ENCODE data around the gene TSNAX.

TSNAX gene

DNA sequence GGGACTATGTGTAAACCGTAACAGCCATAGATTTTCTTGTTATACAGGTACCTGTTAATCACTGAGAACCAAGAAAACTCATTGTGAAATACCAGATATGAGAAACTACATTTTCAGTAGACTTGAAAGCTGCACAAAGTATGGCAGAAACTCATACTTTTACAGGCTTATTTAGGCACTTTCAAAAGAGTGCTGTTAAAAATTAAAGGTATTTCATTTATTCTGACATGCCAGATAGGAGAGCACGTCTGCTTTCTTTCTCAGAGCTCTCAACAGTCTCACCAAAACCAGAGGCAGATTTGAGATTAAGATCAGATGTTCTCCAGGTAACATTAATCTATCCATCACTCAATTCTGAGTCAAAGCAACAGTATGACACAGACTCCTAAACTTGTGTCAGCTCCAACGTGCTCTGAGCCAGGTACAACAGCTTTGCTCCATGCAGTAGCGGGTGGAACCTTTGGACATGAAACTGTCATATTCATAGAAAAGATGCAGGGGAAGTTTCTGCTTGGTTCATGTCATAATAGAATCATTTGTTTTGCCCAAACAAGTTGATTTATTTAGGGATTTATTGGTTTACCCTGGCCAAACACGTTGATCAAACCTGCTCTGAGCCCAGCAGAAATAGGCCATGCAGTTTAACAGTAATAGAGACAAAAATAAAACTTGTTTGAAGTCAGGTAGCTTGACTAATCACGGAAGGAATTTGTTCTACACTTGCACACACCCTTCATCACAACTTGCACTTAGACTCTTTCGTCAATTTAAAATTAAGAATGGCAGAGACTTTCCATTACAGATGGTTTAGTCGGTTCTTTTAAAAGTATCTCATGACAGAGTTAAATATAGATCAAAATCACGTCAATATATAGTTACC is 20.8 kb upstream of the TSNAX start:
- Mint-ChIP-seq H3K9me3 (no peaks in the 10 kb centered on the region), H3K36me3 (no peaks in the 10 kb centered on the region), H3K27ac (no peak overlapping the region), H3K4me3 (no peak overlapping the region), H3K4me1 (no peaks in the 10 kb centered on the region)
- no peak for DNase-seq (ENCODE audit: low spot score in 2 of 2)
- peak; percentile 67 for ATAC-seq

DNA sequence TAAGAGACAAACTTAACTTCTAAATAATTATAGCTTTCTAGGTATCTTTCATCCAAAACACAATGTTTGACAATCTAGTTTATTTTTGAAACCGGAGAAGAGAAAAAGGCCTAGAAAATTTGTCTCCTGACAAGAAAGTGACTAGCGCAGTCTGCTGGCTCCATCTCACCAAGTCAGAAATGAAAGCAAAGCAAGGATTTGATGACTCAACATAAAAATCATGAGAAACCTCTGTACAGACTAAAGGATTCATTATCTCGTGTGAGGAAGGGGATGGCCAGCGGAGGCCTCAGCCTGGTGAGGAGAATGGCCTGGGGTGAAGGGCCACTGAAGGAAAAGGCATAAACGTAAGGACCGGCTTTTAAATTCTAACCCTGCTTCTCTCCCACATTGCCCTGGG is 20.0 kb upstream of the TSNAX start:
- DNase-seq (ENCODE audit: low spot score in 2 of 2) (no peak), ATAC-seq (no peak)
- H3K4me1 Mint-ChIP-seq = no peaks in the 10 kb centered on the region
- no peaks in the 10 kb centered on the region for H3K36me3 Mint-ChIP-seq
- no peak overlapping the region for H3K27ac Mint-ChIP-seq
- no peak overlapping the region for H3K4me3 Mint-ChIP-seq
- no peaks in the 10 kb centered on the region for H3K9me3 Mint-ChIP-seq

DNA sequence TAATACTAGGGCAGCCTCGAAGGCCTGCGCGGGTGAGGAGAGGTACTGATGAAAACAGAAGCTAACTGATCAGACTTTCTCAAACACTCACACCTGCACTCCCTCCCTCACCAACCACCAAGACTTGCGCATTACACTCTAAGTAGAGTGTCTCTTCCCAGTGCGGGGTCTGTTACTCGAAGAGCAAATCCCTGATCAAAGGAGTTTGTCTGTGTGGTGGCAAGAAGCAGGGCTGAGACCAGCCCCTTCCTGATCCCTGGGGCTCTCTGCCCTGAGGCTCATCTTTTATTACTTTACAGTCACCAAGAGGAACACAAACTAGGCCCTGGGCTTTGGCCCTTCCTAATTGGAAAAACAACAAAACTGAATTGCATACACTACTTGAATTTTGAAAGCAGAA is 19.5 kb upstream of the TSNAX start:
- H3K4me3 Mint-ChIP-seq = no peak overlapping the region
- ATAC-seq (no peak), DNase-seq (ENCODE audit: low spot score in 2 of 2) (no peak)
- H3K36me3 Mint-ChIP-seq = no peaks in the 10 kb centered on the region
- no peak overlapping the region for H3K27ac Mint-ChIP-seq
- no peaks in the 10 kb centered on the region for H3K4me1 Mint-ChIP-seq
- H3K9me3 Mint-ChIP-seq = no peaks in the 10 kb centered on the region

DNA sequence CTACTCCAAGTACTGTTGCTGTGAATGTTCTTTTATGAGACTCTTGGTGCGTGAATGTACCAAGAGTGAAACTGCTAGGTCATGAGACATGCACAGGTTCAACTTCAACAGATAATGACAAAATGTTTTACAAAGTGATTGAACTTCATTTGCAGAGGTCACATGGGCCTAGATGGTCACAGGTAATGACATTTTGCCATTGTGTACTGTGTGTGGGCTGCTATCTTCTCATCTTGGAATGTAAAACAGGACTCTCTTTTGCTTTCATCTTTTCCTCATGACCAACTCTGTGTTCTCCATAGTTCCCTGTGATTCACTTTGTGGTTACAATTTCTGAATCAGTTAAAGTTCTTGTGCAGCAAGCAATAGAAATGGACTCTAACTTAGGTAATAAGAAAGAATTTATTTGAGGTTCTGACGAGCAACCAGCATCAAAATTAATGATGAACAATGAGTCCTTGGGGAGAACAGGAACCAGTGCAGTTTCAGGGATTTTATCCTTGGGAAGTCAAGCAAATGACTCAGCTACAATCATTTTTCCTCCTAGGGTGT is 16.2 kb upstream of the TSNAX start:
- no peak for DNase-seq (ENCODE audit: low spot score in 2 of 2)
- no peak overlapping the region for H3K27ac Mint-ChIP-seq
- no peaks in the 10 kb centered on the region for H3K4me1 Mint-ChIP-seq
- no peaks in the 10 kb centered on the region for H3K9me3 Mint-ChIP-seq
- no peaks in the 10 kb centered on the region for H3K36me3 Mint-ChIP-seq
- ATAC-seq = peak; percentile 44
- H3K4me3 Mint-ChIP-seq = no peak overlapping the region

DNA sequence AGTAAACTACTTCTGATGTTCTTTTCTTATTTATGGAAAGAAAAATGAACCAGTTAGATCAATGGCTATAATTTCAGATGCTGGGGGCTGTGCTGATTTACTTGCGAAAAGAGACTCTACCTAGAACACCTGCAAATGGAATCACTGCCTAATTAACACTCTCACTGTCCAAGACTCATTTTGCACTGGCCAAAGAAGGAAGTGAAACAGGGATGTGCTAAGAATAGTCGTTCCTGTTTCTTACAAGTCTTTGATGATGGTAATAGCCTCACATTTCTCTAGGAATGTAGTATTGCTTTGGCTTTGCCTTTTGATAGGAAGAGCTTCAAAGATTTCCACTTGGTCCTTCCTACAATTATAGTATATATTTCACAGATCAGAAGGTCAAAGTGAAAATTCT is 12.7 kb upstream of the TSNAX start:
- no peak overlapping the region for H3K4me3 Mint-ChIP-seq
- DNase-seq (ENCODE audit: low spot score in 2 of 2) = no peak
- no peaks in the 10 kb centered on the region for H3K36me3 Mint-ChIP-seq
- H3K4me1 Mint-ChIP-seq = no peaks in the 10 kb centered on the region
- no peak overlapping the region for H3K27ac Mint-ChIP-seq
- no peaks in the 10 kb centered on the region for H3K9me3 Mint-ChIP-seq
- ATAC-seq = no peak

DNA sequence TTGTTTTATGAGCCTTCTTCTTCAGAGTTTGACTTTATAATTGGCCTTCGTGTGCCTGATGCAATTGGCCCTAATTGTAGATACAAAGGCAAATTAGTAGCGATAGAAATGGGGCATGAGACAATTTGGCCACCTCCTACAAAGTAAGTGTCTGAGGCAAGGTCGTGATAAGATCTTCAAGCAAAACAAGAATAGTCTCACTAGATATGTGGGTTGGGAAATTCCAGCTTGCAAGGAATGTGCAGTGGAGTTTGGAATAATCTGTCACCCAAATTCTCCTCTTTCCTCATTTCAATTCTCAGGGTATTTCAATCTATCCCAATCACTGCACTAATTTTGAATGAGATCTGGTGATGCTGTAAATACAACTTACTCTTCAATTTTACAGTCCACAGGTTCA is 11.4 kb upstream of the TSNAX start:
- no peak for DNase-seq (ENCODE audit: low spot score in 2 of 2)
- Mint-ChIP-seq H3K27ac (no peak overlapping the region), H3K4me3 (no peak overlapping the region), H3K36me3 (no peaks in the 10 kb centered on the region), H3K9me3 (no peaks in the 10 kb centered on the region), H3K4me1 (no peaks in the 10 kb centered on the region)
- ATAC-seq = no peak

DNA sequence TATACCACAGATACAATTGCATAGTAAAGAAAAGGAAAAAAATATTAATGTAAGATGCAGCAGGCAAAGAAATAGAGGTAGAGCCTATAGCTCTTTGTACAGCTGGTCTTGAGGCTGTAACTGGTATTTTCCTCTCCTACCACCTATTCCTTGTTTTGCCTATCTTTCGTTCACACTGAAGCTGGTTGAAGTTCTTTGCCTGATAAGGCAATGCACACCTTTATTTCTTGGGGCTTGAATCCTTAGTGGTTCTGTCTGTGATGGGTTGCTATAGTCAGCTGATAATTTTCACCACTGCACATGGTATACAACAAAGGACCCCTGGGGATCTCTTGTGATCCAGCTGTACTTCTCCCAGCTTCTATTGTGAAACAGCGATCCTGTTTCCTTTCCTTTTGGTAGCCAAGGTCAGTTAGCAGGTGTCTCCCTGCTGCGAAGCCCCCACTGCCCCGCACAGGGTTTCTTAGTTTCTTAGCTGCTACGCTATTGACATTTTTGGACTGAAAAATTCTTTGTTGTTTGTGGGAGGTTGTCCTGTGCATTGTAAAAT is 9.9 kb upstream of the TSNAX start:
- Mint-ChIP-seq H3K27ac (no peak overlapping the region), H3K4me3 (no peak overlapping the region), H3K4me1 (no peaks in the 10 kb centered on the region), H3K36me3 (no peaks in the 10 kb centered on the region), H3K9me3 (no peaks in the 10 kb centered on the region)
- no peak for DNase-seq (ENCODE audit: low spot score in 2 of 2)
- ATAC-seq = no peak

DNA sequence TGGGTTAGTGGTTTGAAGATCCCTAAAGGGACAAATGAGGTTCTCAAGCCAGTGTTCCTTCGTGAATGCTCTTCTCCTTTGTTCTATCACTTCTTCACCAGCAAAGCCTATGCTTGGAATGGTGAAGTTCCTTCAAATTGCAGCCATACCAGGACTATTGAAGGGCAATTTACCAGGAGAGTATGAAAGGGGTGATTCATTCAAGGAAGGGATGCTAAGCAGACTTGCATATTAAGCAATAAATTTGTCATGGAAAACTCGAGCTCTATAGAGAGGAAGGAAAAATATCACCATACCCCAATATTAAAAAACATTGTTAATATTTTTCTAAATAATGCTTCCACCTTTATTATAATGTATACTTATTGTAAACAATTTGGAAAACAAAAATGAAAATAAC is 9.3 kb upstream of the TSNAX start:
- Mint-ChIP-seq H3K4me1 (no peaks in the 10 kb centered on the region), H3K4me3 (no peak overlapping the region), H3K27ac (no peak overlapping the region), H3K9me3 (no peaks in the 10 kb centered on the region), H3K36me3 (no peaks in the 10 kb centered on the region)
- ATAC-seq = no peak
- DNase-seq (ENCODE audit: low spot score in 2 of 2) = no peak

DNA sequence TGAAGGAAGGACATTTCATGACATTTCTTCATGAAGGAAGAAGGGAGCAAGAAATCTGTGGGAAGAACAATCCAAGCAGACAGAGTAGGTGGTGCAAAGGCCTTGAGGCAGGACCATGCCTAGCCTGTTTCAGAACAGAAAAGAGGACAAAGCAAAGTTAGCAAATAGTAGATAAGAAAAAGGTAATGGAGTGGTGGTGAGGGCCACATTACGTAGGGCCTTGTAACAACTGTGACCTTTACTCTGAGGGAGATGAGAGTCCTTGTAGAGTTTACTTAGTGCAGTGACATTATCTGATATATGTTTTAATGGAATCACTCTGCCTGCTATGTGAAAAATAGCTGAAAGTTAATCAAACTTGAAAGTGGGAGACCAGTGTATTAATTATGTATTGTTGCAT is 6.4 kb upstream of the TSNAX start:
- no peaks in the 10 kb centered on the region for H3K4me1 Mint-ChIP-seq
- H3K27ac Mint-ChIP-seq = no peak overlapping the region
- no peak for DNase-seq (ENCODE audit: low spot score in 2 of 2)
- no peaks in the 10 kb centered on the region for H3K9me3 Mint-ChIP-seq
- no peaks in the 10 kb centered on the region for H3K36me3 Mint-ChIP-seq
- H3K4me3 Mint-ChIP-seq = no peak overlapping the region
- no peak for ATAC-seq

DNA sequence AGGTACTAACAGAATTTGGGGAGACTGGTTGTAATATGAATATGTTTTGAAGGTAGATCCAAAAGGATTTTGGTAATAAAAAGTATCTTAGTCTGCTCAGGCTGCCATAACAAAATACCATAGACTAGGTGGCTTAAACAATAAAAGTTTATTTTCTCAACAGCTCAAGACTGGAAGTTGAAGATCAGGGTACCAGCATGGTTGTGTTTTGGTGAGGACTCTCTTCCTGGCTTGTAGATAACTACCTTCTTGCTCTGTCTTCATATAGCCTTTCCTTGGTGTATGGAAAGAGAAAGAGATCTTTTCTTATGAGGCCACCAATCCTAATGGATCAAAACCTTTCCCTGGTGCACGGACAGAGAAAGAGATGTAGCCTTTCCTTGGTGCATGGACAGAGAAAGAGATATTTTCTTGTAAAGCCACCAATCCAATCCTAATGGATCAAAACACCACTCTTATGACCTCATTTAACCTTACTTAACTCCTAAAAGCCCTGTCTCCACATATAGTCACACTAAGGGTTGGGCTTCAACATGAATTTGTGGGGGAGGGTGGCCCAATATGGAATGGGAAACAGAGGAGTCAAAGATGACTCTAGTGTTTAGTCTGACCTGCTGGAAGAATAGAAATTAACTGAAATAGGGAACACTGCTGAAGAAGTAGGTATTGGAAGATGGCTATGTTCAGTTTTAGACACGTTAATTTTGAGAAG is 5.4 kb upstream of the TSNAX start:
- Mint-ChIP-seq H3K9me3 (no peaks in the 10 kb centered on the region), H3K27ac (no peak overlapping the region), H3K4me1 (peaks cover 10% of the 10 kb centered on the region), H3K4me3 (no peak overlapping the region), H3K36me3 (peaks cover 2% of the 10 kb centered on the region)
- DNase-seq (ENCODE audit: low spot score in 2 of 2) = no peak
- no peak for ATAC-seq

DNA sequence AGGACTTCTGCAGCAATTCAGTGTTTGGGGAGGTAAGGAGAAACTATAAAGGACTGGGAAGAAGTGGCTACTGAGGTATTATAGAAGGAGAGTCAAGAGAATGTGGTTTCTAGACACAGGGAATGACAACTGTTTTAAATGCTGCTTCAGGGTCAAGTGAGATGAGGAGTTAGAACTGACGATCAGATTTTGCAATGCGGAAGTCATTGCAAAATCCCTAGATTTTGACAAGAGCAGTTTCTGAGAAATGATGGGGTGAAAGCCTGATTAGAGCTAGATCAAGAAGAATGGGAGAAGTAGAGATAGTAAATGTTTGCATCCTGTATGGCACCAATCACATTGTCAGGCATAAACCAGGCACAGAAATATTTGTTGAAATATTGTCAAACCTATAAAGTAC is 4.7 kb upstream of the TSNAX start:
- H3K4me3 Mint-ChIP-seq = no peak overlapping the region
- no peak for ATAC-seq

DNA sequence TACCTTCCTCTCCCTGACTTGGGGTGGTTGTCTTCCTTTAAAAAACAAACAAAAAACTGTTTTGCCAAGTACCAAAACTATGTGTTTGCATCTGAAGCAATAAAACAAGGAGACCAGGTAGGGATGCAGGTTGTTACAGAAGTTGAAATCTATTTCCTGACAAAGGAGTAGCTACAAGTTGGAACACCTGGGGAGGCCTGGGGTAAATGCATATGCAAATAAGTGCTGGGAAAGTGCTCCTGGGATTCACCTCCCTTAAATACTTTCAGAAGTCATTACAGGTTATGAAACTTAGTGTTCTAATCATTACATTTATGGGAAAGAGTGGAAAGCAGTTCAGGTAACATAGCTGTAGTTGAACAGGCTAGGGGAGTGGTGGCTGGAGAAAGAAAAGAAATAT is 1.9 kb upstream of the TSNAX start:
- no peak overlapping the region for H3K27ac Mint-ChIP-seq
- no peaks in the 10 kb centered on the region for H3K9me3 Mint-ChIP-seq
- DNase-seq (ENCODE audit: low spot score in 2 of 2) (no peak), ATAC-seq (no peak)
- no peak overlapping the region for H3K4me3 Mint-ChIP-seq
- H3K36me3 Mint-ChIP-seq = peaks cover 31% of the 10 kb centered on the region
- H3K4me1 Mint-ChIP-seq = peaks cover 29% of the 10 kb centered on the region

More for the DNA sequence above, 4.7 kb upstream of the TSNAX start:
- no peak for DNase-seq (ENCODE audit: low spot score in 2 of 2)
- H3K9me3 Mint-ChIP-seq = no peaks in the 10 kb centered on the region
- peaks cover 9% of the 10 kb centered on the region for H3K36me3 Mint-ChIP-seq
- no peak overlapping the region for H3K27ac Mint-ChIP-seq
- H3K4me1 Mint-ChIP-seq = peaks cover 13% of the 10 kb centered on the region

DNA sequence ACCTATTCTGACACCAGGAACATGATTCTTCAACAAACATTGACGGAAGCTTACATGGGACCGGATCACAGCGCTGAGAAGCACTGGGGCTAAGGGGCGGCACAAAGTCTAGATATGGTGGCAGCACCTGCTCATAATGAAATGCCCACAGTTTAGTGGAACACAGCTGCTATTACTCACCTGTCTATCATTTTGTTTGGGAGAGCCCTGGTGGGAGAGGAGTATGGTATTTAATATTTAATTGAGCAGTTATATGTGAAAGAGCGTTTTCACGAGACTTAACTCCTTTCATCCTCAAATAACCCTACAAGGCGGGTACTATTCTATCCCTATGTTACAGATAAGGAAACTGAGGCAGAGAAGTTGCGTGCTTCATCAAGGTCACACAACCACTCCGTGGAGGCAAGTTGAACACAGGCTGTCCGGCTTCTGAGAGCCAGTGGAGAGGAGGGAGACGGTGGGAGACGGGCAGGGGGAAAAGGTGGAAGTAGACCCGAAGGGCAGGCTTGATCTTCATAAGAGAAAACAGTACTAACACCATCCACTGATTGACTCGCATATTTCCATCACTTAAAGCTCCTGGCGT is 790 bp upstream of the TSNAX start:
- Mint-ChIP-seq H3K9me3 (no peaks in the 10 kb centered on the region), H3K27ac (peak overlapping the region; percentile 99), H3K36me3 (peaks cover 42% of the 10 kb centered on the region), H3K4me1 (peaks cover 37% of the 10 kb centered on the region), H3K4me3 (peak overlapping the region; percentile 98)
- DNase-seq (ENCODE audit: low spot score in 2 of 2) (no peak), ATAC-seq (peak; percentile 36)

DNA sequence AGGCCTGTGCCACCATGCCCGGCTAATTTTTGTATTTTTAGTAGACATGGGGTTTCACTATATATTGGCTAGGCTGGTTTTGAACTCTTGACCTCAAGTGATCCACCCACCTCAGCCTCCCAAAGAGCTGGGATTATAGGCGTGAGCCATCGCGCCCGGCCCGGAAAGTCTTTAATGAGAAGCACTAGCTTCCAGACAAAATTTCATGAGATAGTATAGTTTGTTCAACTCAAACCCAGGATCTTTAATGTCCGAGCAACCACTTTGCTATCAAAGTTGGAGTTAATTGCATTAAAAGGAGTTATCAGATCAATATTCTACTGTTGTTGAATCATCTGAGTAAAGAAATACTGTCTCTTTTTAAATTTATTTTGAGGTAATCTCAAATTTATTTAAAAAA is 4.8 kb downstream of the TSNAX start:
- ATAC-seq = no peak
- H3K27ac Mint-ChIP-seq = no peak overlapping the region
- DNase-seq (ENCODE audit: low spot score in 2 of 2) = no peak
- H3K4me1 Mint-ChIP-seq = peaks cover 26% of the 10 kb centered on the region
- H3K36me3 Mint-ChIP-seq = peaks cover 86% of the 10 kb centered on the region
- no peak overlapping the region for H3K4me3 Mint-ChIP-seq
- H3K9me3 Mint-ChIP-seq = no peaks in the 10 kb centered on the region

DNA sequence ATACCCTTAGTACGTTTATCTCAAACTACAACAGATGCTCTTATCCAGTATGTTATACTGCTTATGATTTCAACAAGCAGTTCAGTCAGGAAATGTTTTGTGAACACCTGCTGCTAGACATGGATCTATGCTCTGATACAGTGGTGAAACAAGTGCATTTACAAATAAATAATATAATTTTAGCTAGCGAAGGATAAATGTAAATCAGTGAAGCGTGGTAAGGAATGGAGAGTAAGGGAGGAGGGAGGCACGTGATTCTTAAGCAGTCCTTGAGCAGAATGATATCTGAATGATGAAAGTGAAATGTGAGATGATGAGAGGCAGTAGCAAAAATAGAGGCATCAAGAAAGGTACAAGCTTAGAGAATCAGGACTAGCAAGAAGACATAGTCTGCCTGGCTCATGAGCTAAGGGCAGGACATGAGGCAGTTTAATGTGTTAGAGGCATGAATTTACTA is 6.3 kb downstream of the TSNAX start:
- H3K36me3 Mint-ChIP-seq = peaks cover 90% of the 10 kb centered on the region
- no peak for DNase-seq (ENCODE audit: low spot score in 2 of 2)
- H3K9me3 Mint-ChIP-seq = no peaks in the 10 kb centered on the region
- H3K4me3 Mint-ChIP-seq = no peak overlapping the region
- peaks cover 15% of the 10 kb centered on the region for H3K4me1 Mint-ChIP-seq
- no peak for ATAC-seq
- H3K27ac Mint-ChIP-seq = no peak overlapping the region
